ENCODE measurements around the gene GTF3C2. TPM values are rescaled to one million over a fixed set of nuclear protein-coding genes. Genes with fewer than 3 reads are reported as not detected.
"Not testable (repeated sequence)": the region's sequence is repeated elsewhere in the genome, so short reads cannot be mapped to it uniquely, and the experiment has no call there.

GTF3C2 gene
- total RNA-seq, 1 experiment from 2014 or later = 56.5 TPM

- DNase-seq = no peak
- Histone ChIP-seq H3K4me3 (no peak overlapping the region), H3K27me3 (peaks cover 17% of the 10 kb centered on the region), H3K36me3 (no peaks in the 10 kb centered on the region), H3K9me3 (peaks cover under 1% of the 10 kb centered on the region; the same call in 1 of the 2 replicates)
Observed at GRCh38 chr2:27309651-27310050, 46.9 kb downstream of the GTF3C2 start.

- peaks cover 2% of the 10 kb centered on the region; the same call in 1 of the 2 replicates for H3K9me3 ChIP-seq
- no peak for DNase-seq
Observed at GRCh38 chr2:27308359-27308881, 48.1 kb downstream of the GTF3C2 start, which contains the start of gene UCN. Gene UCN, minus strand, starts transcription at chr2:27308445. Its CDS starts 550 bp downstream, at chr2:27307895.

GRCh38 chr2:27307545-27308358, 48.8 kb downstream of the GTF3C2 start:
- peaks cover 2% of the 10 kb centered on the region; the same call in 1 of the 2 replicates for H3K9me3 ChIP-seq
- peaks cover 17% of the 10 kb centered on the region for H3K27me3 ChIP-seq
- no peak overlapping the region for H3K4me3 ChIP-seq
- no peaks in the 10 kb centered on the region for H3K36me3 ChIP-seq
- no peak for DNase-seq

More at GRCh38 chr2:27308359-27308881, 48.1 kb downstream of the GTF3C2 start, which contains the start of gene UCN:
- Histone ChIP-seq H3K4me3 (no peak within 1 kb of the TSS), H3K36me3 (no peaks in the 10 kb centered on the region), H3K27me3 (peaks cover 17% of the 10 kb centered on the region)

- no peaks in the 10 kb centered on the region for H3K36me3 ChIP-seq
- peaks cover 17% of the 10 kb centered on the region for H3K27me3 ChIP-seq
- H3K9me3 ChIP-seq = peaks cover 2% of the 10 kb centered on the region; the same call in 1 of the 2 replicates
- DNase-seq = no peak
- no peak overlapping the region for H3K4me3 ChIP-seq
Observed at GRCh38 chr2:27307287-27307544, 49.3 kb downstream of the GTF3C2 start.

- peaks cover 2% of the 10 kb centered on the region; the same call in 1 of the 2 replicates for H3K9me3 ChIP-seq
- no peak overlapping the region for H3K4me3 ChIP-seq
- H3K27me3 ChIP-seq = peaks cover 17% of the 10 kb centered on the region
- no peaks in the 10 kb centered on the region for H3K36me3 ChIP-seq
- DNase-seq = no peak
Observed at GRCh38 chr2:27306573-27307286, 49.8 kb downstream of the GTF3C2 start.

GRCh38 chr2:27306136-27306535, 50.4 kb downstream of the GTF3C2 start:
- H3K27me3 ChIP-seq = peaks cover 17% of the 10 kb centered on the region

GRCh38 chr2:27305516-27305915, 51.0 kb downstream of the GTF3C2 start:
- no peak overlapping the region for H3K4me3 ChIP-seq
- DNase-seq = no peak
- peaks cover 17% of the 10 kb centered on the region for H3K27me3 ChIP-seq
- H3K36me3 ChIP-seq = no peaks in the 10 kb centered on the region
- H3K9me3 ChIP-seq = peaks cover 2% of the 10 kb centered on the region; the same call in 1 of the 2 replicates

More at GRCh38 chr2:27306136-27306535, 50.4 kb downstream of the GTF3C2 start:
- Histone ChIP-seq H3K36me3 (no peaks in the 10 kb centered on the region), H3K4me3 (no peak overlapping the region), H3K9me3 (peaks cover 2% of the 10 kb centered on the region; the same call in 1 of the 2 replicates)
- DNase-seq = no peak

GRCh38 chr2:27304488-27305240, 51.9 kb downstream of the GTF3C2 start:
- H3K9me3 ChIP-seq = peaks cover 2% of the 10 kb centered on the region; the same call in 1 of the 2 replicates
- no peaks in the 10 kb centered on the region for H3K36me3 ChIP-seq
- no peak overlapping the region for H3K4me3 ChIP-seq
- DNase-seq = no peak
- peaks cover 17% of the 10 kb centered on the region for H3K27me3 ChIP-seq

- Histone ChIP-seq H3K9me3 (peaks cover 2% of the 10 kb centered on the region; the same call in 1 of the 2 replicates), H3K36me3 (no peaks in the 10 kb centered on the region), H3K27me3 (peaks cover 17% of the 10 kb centered on the region), H3K4me3 (peak overlapping the region; percentile 34)
- DNase-seq = peak; percentile 61
Observed at GRCh38 chr2:27303093-27304025, 53.2 kb downstream of the GTF3C2 start.

GRCh38 chr2:27300606-27301005, 56.0 kb downstream of the GTF3C2 start:
- DNase-seq, H3K36me3 ChIP-seq, H3K27me3 ChIP-seq, H3K9me3 ChIP-seq, H3K4me3 ChIP-seq: not testable (repeated sequence)

- H3K9me3 ChIP-seq = no peaks in the 10 kb centered on the region
- DNase-seq = no peak
- H3K36me3 ChIP-seq = no peaks in the 10 kb centered on the region
Observed at GRCh38 chr2:27298391-27299080, 58.0 kb downstream of the GTF3C2 start.

GRCh38 chr2:27297195-27297594, 59.4 kb downstream of the GTF3C2 start:
- Histone ChIP-seq H3K4me3 (no peak overlapping the region), H3K36me3 (no peaks in the 10 kb centered on the region), H3K9me3 (no peaks in the 10 kb centered on the region), H3K27me3 (no peaks in the 10 kb centered on the region)
- no peak for DNase-seq

More at GRCh38 chr2:27298391-27299080, 58.0 kb downstream of the GTF3C2 start:
- Histone ChIP-seq H3K4me3 (no peak overlapping the region), H3K27me3 (no peaks in the 10 kb centered on the region)

GRCh38 chr2:27296481-27296880, 60.1 kb downstream of the GTF3C2 start:
- DNase-seq = no peak
- H3K4me3 ChIP-seq = no peak overlapping the region
- H3K27me3 ChIP-seq = no peaks in the 10 kb centered on the region
- H3K36me3 ChIP-seq = no peaks in the 10 kb centered on the region
- no peaks in the 10 kb centered on the region for H3K9me3 ChIP-seq

GRCh38 chr2:27294928-27295327, 61.6 kb downstream of the GTF3C2 start:
- no peak for DNase-seq
- H3K36me3 ChIP-seq = no peaks in the 10 kb centered on the region
- no peaks in the 10 kb centered on the region for H3K9me3 ChIP-seq
- no peaks in the 10 kb centered on the region for H3K27me3 ChIP-seq
- H3K4me3 ChIP-seq = no peak overlapping the region

- DNase-seq = no peak
- H3K4me3 ChIP-seq = no peak overlapping the region
Observed at GRCh38 chr2:27291865-27292264, 64.7 kb downstream of the GTF3C2 start.

More at GRCh38 chr2:27291865-27292264, 64.7 kb downstream of the GTF3C2 start:
- Histone ChIP-seq H3K27me3 (no peaks in the 10 kb centered on the region), H3K36me3 (no peaks in the 10 kb centered on the region), H3K9me3 (no peaks in the 10 kb centered on the region)

All from MG63 (cell line).